Stimulated activated CD8-positive, alpha-beta memory T cell treated with anti-CD3 and anti-CD28 coated beads, Interleukin-15, amount 100 ng/mL, for 4 hours (primary cell): ENCODE data around the gene SNORC.
"Not testable (repeated sequence)": the region's sequence is repeated elsewhere in the genome, so short reads cannot be mapped to it uniquely, and the experiment has no call there.

ENCODE experiments used
- DNase-seq, 2 donors: peaks; one replicate each; pipeline ENCODE4 v3.0.0-alpha.2; 2020; ENCODE audit warnings: low read depth in 2 of 2

The SNORC gene

DNA sequence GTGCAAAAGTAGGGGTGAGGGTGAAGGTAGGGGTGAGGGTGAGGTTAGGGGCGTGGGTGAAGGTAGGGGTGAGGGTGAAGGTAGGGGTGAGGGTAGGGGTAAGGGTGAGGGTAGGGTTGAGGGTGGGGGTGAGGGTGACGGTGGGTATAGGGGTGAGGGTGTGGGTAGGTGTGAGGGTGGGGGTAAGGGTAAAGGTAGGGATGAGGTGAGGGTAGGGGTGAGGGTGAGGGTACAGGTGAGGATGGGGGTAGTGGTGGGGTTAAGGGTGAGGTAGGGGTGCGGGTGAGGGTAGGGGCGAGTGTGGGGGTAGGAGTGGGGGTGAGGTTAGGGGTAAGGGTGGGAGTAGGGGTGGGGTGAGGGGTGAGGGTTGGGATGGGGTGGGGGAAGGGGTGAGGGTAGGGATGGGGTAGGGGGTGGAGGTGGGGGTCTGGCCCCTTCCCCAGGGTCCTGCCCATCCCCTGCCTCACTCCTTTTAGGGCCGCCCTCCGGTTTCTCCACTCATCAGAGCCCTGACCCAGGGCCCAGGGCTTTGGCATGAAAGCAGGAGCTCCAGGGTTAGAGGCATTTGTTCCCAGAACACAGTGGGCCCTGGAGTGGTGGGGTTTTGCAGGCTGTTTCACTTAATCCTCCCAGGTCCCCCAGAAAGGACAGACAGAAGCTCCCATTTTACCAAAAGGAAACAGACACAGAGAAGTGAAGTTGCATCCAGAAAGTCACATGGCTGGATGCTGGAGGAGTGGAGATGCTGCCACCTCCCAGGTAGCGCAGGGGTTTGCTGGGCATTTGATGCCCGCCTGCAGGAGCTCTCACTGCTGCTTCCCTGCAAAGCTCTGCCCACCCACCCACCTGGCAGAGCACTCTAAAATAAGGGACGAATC, 26.9 kb downstream of the SNORC start:
- no peak for DNase-seq

DNA sequence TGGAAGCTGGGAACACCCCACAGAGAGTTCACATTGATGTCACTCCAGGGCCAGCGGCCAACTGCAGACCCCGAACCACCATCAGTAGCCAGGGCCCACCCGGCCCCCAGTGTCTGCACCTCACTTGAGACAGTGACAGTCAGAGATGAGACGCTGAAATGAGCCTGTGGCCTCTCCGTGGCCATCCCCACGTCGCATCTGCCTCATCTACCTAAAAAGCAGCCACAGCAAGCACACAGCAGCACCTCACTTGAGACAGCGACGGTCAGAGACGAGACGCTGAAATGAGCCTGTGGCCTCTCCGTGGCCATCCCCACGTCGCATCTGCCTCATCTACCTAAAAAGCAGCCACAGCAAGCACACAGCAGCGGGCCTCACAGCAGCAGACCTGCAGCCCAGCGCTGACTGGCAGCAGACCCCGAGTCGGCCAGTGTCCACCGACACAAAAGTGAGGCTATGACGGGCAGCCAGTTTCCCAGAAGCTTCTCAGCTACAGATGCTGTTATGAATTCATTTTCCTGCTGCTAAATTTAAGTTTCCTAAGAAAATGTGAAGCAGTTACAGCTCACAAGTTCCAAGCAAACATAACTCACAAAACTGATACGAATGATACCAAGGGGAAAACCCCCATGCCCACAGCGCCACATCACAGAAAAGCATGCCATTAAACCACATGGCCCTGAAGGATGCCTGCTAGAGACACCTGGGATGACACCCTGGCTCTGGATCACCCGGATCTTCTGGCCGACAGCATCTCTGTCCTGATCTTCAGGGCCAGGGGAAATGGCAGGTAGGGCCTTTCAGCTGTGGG, 27.7 kb downstream of the SNORC start:
- no peak for DNase-seq

DNA sequence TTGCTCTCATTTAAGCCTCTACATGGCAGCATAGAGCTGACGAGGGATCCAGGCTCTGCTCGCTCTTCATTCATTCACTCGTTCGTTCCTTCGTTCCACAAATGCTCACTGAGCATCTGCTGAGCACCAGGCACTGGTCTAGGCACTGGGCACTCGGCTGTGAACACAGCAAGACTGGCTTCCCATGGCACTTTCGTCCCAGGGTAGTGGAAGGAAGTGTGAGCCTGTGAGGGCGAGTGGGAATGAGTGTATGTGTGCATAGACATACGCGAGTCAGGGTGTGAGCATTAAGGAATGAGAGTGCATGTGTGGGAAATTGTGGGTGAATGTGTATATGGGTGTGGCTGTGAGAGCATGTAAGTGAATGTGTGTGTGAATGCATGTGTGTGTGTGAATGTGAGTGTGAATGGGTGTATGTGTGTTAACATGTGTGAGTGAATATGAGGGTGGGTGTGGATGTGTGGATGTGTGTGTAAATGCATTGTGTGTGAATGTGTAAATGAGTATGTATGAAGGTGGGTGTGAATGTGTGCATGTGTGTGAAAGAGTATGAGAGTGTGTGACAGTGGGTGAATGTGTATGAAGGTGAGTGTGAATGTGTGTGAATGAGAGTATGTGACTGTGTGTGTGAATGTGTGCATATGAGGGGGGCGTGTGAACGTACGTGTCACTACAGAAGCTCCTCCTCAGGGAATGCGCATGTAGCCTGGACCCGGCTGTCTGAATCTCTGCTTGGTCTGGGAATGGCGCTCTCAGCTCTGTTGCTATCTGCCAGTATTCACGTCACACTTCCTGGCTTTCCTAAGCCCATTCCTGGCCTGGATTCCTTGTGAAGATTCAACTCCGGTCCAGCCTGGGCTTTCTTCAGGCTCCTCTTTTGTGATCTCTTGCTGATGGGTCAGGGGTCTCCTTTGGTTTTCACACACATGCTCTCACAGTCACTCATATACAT, 28.8 kb downstream of the SNORC start:
- DNase-seq, result no peak

DNA sequence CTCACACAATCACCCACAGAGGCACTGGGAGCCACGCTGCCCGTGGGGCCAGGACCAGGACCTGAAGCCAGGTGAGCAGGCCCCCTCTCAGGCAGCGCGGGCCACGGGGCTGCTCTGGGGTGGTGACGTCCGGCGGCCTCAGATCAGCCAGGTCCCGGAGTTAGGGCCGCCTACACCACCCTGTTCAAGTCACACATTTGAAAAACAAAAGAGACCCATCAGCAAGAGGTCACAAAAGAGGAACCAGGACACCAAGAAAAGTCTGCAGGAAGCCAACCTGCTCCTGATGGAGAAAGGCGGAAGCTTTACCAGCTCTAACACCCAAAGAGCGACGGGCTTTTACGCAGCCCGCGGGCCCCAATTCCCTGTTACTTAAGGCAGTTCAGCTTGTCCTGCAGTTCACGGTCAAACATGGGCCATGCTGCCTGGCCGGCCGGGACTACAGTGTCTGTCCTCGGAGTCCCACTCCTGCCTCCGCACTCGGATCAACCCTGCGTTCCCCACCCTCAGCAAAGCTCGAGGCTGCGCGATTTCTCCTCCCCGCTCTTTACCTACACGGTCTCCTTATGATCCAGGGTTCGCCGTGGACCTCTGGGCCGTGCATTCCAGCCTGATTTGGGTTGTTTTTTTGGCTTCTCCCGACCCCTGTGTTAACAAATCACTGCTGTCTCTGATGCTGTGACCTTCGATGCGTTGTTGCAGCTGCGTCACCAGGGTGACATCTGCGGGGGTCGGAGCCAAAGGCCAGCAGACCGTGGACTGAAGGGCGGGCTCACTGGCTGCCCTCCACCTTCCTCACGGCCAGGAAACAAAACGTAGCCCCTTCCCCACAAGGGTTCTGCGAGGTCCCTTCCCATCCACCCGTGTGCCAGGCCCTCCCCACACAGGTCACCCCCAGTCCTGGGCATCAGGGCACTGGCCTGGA, 31.0 kb downstream of the SNORC start:
- DNase-seq, result no peak

DNA sequence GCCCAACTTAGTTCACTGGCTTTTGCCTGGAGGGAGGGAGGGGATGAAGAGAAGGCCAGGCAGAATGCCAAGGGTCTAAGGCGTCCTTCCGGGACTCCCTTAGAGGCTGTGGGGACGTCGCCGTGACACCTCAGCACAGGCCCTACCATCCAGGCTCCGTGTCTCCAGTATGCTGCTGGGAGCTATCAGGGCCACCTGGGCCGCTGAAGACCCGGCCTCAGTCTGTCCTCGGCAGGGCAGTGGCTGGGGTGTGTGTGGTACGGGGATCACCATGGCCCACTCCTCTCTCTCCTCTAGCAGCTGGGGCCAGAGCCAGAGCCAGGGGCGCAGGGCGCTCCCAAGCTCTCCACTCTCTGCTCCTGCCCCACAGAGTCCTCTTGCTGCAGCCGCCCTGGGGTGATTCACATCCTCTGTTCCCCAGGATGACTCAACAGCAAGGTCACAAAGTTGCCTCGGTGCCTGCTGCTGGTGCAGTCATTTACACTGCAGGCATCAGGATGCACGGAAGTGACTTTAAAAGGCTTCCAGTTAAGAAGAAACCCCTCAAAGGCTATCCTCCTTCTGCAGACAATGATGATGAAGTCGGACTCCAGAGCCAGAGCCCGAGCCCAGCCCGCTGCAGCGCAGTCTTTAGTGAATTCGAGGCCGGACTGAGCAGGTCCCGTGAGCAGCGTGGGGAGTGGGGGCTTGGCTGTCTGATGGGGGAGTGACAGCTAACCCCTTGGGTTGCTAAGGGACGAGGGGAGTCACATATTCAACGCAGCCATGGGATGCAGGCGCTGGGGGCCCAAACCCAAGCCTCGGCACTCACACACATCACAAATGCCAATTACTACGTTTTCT, 31.9 kb downstream of the SNORC start:
- no peak for DNase-seq

DNA sequence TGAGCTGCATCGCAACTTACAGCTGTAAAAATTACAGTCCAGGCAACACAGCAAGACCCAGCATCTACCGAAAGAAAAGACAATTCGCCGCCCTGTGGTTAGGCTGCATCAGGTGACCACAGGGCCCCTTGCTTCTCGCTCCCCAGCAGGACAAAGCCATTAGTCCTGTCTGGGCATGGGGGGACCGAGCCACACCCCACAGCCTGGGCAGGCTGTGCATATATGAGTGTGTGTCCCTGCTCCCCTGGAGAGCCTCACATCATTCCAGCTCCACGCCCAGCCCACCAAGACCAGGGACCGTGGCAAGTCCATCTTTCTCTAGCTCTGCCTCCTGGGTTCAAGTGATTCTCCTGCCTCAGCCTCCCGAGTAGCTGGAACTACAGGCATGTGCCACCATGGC, 33.9 kb downstream of the SNORC start:
- DNase-seq, result no peak

DNA sequence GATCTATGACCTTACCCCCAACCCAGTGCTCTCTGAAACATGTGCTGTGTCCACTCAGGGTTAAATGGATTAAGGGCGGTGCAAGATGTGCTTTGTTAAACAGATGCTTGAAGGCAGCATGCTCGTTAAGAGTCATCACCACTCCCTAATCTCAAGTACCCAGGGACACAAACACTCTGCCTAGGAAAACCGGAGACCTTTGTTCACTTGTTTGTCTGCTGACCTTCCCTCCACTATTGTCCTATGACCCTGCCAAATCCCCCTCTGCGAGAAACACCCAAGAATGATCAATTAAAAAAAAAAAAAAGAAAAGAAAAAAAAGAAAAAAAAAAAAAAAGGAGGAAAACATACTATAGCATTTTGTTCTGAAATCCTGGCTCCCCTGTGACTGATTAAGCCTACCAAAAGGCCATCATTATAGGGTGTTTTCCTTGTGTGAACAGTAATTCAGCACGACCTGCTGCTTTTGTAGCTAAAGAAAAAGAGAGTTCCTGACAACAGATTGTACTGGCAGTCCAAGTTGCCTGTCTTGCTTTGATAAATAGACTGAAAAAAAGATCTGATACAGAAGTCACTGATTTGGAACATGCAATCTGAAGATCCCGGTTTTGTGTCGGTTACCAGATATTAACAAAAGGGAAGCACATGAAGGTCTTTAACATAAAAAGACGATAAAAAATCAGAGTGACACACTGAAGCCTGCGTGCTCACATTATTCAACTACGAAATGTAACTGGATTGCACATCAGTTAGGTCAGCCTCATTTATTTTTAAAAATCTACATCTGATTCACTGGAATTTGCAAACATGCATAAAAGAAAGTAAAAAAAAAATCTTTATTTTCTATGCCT, 37.0 kb downstream of the SNORC start:
- not testable (repeated sequence) for DNase-seq

DNA sequence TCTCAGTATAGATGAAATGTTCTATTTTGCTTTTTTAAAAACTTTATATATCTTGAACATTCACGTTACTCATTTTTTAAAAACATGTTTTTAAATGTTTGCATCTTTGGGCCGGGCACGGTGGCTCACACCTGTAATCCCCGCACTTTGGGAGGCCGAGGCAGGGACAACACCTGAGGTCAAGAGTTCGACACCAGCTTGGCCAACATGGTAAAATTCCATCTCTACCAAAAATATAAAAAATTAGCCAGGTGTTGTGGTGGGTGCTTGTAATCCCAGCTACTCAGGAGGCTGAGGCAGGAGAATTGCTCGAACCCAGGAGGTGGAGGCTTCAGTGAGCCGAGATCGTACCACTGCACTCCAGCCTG, 37.6 kb downstream of the SNORC start:
- DNase-seq, result not testable (repeated sequence)

DNA sequence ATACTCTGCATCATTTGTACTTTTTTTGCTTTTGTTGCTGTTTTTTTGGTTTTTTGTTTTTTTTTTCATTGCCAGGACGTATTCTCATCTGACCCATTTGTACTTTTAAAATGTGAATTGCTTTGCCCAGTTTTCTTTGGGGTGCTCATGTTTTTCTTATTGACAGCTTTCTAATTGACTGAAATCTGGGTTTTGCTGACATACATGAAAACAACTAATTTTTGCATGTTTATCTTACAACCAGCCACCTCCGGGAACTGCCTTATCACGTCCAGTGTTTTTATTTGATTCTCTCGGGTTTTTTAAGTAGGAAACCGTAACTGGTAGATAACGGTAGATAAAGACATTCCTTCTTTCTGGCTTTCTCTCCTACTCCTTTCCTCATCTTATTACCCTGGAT, 38.6 kb downstream of the SNORC start:
- no peak for DNase-seq

DNA sequence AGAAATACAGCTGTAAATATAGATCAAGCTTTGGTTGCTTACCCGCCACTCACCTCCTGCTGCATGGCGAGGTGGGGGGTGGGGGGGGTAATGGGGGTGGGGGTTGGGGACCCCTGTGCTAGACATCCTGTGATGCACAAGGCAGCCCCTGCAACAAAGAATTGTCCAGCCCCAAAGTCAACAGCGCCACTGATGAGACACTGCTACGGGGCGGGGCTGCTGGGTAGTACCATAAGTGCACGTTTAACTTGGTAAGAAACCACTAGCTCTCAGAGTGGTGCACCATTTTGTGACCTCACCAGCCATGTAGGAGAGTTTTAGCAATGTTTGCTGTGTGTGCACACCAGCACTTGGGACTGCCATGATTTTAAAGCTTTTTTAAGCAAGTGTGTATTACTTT, 40.3 kb downstream of the SNORC start:
- no peak for DNase-seq

DNA sequence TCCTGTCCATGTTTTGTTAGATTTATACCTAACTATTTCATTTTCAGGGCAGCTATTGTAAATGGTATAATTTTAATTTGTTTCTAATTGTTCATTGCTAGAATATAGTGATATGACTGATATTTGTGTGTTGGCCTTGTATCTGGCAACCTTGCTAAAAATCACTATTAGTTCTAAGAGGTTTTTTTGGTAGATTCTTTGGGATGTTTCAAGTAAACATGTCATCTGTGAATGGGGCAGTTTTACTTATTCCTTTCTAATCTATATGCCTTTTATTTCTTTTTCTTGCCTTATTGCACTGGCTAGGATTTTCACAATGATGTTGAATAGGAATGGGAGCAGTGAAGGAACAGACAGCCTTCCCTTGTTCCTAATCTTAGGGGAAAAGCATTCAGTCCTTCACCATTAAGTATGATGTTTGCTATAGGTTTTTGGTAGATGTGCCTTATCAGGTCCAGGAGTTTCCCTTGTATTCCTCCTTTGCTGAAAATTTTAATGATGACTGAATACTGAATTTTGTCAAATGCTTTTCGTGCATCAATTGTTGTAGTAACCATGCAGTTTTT, 41.7 kb downstream of the SNORC start:
- DNase-seq, result no peak

DNA sequence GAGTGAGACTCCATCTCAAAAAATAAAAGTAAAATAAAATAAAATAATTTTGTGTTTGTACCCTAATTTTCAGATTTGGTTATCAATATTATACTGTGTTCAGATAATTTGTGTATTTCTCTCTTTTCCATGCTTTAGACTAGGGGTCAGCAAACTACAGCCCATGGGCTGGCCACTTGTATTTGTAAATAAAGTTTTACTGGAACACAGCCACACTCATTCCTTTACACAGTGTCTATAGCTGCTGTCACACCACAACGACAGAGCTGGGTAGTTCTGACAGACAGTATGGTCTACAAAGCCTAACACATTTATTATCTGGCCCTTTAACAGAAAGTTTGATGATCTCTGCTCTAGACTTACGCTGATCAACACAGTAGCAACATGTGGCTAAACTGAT, 43.8 kb downstream of the SNORC start:
- no peak for DNase-seq

DNA sequence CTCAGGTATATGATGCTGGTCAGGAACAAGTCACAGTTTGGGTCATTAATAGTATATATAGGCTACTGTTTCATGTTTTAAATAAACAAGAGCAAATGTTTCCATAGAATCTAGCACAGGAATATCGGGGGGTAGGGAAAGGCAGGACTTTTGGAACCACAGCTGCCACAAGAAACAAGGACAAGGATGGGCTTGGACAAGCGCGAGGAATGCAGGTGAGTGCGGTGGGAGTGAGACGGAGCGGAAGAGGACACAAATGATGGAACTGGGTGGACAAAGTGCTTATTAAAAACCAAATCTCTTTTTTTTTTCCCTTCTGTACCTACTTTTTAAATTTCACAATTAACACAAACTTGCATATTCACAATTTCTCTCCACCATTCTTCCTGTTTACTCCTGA, 49.1 kb downstream of the SNORC start:
- DNase-seq, result no peak

DNA sequence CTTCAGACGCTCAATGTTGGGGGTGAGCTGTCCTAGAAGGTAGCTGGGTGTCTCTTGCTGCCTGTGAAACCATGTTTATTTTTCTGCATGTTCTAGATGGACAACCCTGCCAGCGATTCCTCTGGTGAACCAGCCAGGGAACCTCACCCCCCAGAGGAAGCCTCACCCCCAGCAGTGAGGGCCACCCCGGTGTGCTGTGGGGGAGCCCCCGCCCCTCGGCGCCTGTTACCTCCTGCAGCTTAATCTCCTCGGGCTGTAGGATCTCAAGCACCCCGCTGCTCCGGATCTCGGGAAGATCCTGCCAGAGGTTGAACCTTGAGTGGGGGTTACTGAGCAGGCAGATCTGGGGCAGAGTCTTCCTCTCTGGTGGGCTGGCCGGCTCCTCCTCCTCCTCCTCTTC, 50.0 kb downstream of the SNORC start:
- no peak for DNase-seq

DNA sequence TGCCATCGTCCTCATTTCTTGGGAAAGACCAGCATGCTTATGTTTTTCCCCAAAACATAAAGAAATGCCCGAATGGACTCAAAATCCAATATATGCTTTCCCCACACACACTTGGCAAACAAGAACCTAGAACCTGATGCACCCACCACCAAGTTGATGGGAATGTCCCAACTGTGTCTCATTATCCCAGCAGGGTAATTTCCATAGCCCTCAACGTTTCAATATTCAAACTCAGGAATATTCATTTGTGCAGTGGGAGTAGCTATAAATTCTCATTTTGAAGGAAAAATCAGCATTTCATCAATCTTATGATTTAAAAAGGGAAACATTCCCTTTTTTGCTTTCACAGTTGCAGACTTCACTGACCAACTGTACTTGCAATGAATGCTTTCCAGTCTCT, 50.7 kb downstream of the SNORC start:
- DNase-seq, result no peak

DNA sequence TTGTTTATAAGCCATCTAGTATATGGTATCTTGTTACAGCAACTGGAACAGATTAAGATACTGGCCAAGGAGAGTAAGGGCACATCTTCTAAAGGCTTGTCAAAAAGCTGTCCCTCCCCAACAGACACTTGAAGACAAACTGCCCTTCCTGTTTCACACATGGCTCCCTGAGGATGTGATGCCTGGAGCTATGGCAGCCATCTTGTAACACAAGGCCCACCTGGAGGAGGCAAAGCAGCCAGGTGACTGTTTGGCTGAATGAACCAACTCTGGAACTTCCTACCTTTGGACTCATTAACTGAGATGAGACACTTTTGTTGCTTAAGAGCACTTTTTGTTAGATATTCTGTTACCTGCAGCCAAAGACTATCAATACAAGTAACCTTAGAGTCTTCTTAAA, 54.4 kb downstream of the SNORC start:
- DNase-seq, result no peak

DNA sequence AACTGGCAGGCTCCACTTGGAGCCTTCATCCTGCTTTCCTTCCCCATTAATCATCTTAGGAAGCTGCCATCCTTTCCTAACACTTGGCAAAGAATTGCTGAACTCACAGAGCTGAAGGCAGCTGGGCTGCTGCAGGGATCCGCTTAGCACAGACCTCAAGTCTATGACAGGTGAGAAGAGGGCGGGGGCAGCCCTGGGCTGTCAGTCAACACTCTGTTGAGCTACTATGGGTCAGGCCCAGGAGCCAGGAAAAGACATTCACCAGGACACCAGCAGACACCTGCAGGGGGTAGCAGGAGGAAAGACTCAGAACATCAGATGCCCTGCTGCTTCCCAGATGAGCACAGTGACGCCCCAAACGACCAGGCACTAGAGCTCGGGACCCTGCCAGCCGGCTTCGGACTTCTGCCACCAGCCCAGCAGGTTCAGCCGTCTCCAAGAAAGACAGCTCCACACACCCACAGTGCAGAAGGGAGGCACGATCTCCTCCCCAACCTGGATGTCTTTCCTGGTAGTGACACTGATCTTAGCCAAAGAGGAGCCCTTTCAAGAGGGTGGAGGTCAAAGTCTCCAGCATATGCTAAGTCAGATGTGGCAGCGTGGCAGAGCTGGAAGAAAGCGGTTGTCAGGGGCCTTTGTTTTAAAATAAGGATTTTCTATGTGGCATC, 55.2 kb downstream of the SNORC start:
- DNase-seq, result no peak

DNA sequence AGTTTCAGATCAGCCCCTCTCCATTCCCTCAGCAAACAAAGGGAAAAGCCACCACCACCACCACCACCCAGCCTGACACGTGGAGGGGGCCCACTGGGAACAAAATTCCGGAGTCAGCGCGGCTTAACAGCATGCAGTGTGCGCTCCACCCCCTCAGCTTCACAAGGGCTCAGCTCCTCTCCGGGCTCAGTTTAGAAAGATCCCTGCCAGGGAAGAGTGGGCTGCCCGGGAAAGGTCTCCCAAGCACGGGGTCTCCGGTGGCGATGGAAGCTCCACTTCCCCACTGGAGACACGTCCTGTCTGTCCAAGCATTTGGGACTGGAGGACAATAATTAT, 55.7 kb downstream of the SNORC start:
- DNase-seq, result no peak
